Muscle of arm (tissue), 12 donors: Measurements from ENCODE around the gene C20orf202. TPM values are rescaled to one million over a fixed set of nuclear protein-coding genes. Genes with fewer than 3 reads are reported as not detected.

ENCODE experiments used
- DNase-seq: peaks from one replicate; pipeline ENCODE4 v3.0.0-alpha.2; 2013
- polyA plus RNA-seq, 12 donors: library from polyadenylated mRNA; unstranded; fragments of 120-200 nt; gene quantifications; one replicate each; pipeline ENCODE4 v1.2.1, GENCODE V29; 2013; ENCODE audit not compliant: insufficient read length in 12 of 12

C20orf202 gene
- polyA plus RNA-seq, 12 donors: 0.23 to 0.63 (median 0.47) TPM; not detected in 2

DNA sequence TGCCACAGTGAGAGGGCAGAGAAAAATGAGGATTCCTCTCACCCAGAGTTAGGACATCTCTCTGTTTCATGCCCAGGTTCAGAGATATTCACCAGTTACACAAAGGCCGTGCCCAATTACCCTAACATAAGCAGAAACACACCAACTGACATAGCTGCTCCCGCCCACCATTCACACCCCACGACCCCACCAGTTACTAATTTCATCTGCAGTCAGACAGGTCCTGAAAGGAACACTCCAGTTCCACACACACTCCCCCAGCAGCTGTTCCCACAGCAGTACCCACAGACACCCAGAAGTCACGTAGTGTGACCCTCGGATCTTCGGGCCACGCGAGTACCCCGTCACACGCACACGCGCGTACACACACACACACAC, 19.0 kb upstream of the C20orf202 start:
- DNase-seq: no peak

- no peak for DNase-seq
These were observed 18.5 kb upstream of the C20orf202 start, which contains the start of gene TMEM74B for GRCh38 chr20:1184638-1185315. TMEM74B (minus strand) TSS chr20:1184981; CDS start chr20:1183801, 1,180 bp downstream.

DNA sequence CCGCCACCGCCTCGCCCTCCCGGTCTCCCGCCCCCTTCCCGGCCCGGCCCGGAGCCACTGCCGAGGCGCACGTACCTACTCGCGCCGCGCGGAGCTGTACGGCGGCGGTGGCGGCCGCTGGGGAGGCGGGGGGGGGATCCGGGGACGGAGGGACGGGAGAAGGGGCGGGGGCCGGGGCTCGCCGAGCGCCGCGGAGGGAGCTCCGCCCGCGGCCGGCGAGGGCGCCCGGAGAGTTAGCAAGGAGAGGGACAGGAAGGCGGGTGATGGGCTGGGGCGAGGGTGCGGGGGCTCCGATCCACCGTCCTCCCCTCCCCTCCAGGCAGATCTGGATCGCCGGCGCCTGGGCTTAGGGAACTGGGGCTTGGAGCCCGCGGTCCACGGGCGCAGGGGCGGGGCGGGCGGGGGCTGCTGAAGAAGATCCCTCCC, 17.9 kb upstream of the C20orf202 start:
- no peak for DNase-seq

DNA sequence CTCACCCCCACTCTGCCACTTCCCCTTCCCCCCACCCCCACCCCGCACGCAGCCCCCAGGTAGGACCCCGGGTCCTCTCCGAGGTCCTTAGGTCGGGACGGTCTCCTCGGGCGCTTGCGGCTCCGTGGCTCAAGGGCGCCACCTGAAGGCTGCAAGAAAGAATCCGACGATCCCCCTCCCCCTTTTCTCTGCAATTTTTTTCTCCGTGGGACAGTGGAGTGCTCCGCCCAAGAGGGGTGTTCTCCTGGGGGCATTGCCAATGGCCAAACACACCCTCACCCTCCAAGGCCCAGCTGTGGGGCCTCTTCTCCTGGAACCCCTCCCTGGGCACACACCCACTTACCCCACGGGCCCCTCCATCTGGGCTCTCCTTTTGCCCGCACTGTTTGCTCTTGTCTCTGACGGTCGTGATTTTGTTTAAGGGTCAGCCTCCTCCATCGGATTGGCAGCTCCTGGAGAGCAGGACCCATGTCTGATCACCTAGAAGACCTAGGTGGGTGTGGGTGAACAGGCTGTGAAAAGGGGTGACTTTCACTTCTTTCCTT, 17.4 kb upstream of the C20orf202 start:
- DNase-seq: no peak

GRCh38 chr20:1186367-1186991, 16.8 kb upstream of the C20orf202 start:
- no peak for DNase-seq

GRCh38 chr20:1187605-1188171, 15.6 kb upstream of the C20orf202 start:
- no peak for DNase-seq

GRCh38 chr20:1188347-1188746, 14.9 kb upstream of the C20orf202 start:
- DNase-seq: no peak

DNA sequence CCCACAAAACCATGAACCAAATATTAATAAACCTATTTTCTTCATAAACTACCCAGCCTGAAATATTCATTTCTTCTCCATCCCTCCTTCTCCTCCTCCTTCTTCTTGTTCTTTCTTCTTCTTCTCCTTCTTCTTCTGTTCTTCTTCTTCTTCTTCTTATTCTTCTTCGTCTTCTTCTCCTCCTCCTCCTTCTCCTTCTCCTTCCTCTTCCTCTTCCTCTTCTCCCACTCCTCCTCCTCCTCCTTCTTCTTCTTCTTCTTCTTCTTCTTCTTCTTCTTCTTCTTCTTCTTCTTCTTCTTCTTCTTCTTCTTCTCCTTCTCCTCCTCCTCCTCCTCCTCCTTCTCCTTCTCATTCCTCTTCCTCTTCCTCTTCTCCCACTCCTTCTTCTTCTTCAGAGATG, 13.4 kb upstream of the C20orf202 start:
- DNase-seq: no peak

DNA sequence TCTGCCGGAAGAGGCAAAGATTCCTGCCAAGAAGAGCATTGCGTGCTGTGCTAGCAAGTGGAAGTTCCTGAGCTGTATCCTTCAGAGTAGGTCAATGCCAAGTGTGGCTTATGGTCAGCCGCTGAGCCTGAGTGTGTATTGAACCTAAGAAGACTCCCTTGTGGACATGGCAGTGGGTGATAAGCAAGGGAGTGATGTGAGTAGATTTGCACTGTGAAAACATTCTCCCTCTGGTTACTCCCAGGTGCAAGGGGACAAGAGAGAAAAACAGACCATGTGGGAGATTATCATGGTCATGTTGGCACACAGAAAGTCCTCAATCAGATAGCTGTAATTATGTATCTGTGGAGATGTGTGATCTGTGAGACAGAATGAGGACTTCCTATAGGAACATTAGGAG, 12.4 kb upstream of the C20orf202 start:
- no peak for DNase-seq

DNA sequence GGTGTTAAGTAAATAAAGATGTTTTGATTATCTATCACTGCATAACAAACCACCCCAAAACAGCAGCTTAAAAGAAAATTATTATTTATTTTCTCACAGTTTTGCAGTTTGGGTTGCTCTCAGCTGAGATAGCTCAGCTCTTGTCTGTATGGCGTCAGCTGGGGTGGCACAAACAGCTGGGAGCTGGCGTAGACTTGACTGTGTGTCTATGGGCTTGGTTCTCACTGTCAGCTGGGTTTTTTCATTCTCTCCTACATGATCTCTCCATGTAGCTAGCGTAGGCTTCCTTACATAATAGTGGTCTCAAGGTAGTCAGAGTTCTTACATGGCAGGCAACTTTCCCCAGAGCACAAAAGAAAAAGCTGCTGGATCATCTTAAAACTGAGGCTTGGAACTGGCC, 12.0 kb upstream of the C20orf202 start:
- no peak for DNase-seq

DNA sequence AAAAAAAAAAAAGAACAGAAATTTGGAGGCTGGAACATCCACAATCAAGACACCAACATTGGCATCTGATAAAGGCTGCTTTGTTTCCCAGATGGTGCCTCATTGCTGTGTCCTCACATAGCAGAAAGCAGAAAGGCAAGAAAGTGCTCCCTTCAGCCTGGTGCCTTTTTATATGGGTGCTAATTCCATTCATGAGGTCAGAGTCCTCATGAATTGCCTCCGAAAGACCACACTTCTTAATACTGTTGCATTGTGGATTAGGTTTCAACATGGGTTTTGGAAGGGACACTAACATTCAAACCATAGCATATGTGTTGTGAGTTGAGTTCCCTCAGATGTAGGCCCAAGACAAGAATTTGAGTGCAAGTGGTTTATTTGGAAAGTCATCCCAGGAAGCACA, 8.0 kb upstream of the C20orf202 start:
- no peak for DNase-seq

- no peak for DNase-seq
These were observed 6.6 kb upstream of the C20orf202 start for GRCh38 chr20:1196634-1197033.

DNA sequence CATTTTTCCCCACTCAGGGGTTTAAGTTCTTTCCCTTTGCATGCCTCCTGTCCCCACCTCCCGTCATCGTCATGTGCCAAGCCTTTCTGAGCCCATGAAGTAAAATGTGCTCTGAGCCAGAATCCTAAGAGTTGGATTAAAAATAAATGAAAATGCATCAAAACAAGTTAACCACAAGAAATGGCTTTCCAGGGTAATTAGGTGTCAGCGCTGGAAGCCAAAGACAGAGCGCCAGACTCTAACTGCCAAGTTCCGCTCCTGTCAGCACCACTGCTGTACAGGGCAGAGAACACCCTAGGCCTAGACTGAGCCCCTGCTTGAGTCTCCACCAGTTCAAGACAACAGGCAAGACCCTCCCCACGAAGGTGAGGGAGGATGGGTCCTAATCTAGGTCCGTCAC, 5.5 kb upstream of the C20orf202 start:
- DNase-seq: no peak

- no peak for DNase-seq
These were observed 4.5 kb upstream of the C20orf202 start for GRCh38 chr20:1198751-1199150.

DNA sequence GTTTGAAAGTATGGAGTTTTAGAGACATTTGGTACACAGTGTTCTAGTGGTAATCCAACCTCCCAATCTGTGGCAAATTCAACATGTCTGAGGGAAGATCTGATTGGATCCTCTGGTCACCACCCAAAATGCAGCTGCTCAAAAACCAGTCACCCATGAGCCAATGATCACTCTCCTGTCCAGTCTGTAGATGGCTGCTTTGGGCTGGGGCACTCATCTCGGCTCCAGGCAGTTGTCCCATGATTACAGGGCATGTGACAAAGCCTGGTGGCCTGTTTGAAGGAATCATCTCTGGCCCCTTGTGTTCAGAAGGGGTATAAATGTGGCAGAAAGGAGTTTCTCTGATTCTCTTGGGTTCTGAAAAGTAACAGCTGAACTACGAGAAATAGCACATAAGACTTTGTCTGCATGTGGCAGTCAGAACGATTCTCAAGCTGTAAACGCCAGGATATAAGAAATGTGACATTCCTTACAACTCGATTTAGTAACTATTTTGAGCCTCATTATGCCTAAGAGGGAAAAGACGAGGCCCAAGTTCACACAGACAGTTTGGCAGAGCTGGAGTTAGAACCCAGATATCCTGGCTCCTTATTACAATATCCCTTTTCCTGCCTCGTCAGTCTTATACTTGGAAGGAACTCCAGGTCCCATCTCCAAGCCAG, 3.9 kb upstream of the C20orf202 start:
- DNase-seq: no peak

DNA sequence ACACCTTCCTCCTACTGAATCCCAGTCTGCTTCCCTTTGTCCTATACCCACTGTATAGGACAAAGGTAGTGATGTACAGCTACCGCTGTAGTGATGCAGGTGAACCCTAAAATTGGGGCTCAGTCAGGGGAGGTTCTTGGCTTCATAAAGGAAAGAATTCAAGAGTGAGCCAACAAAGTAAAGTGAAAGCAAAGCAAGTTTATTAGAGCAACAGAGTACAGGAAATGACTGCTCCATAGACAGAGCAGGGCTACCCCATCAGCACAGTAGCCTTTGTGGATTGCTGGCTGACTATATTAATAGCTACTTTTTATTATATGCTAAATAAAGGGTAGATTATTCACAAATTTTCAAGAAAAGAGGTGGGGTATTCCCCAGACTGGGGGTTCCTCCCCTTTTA, 3.3 kb upstream of the C20orf202 start:
- no peak for DNase-seq

DNA sequence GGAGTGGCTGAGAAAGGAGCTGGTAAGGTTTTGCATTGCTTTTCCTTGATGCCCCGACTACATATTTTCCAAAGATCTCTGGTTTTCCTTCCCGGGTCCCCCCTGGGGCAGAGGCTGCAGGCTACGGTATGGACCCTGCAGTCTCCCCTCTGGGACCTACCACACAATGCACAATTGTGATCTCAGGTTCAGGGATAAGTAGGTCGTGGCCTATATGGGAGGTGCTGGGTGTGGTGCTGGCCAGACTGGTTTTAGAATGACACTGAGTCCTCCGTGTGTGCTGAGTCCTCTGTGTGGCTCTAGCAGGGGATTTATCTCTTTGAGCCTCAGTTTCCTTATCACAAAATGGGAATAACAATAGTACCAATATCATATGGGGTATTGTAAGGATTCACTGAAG, 376 bp downstream of the C20orf202 start:
- DNase-seq: no peak

DNA sequence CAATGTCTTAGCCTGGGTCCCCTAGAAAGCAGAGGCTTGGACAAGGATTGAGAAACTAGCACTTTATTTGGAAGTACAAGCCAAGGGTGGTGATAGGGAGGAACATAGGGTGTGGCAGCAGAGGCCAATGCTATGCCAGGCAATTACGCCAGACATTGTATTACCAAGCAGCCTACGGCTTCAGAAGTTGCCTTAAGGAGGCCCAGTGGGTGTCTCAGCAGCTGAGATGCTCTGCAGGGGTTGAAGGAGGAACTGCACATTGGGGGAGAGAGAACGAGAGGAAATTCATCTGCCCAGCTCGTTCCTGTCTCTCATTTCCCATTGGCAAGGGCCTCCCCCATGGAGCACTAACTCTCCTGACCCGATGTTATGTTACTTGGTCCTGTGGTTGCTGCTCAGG, 859 bp downstream of the C20orf202 start:
- no peak for DNase-seq

GRCh38 chr20:1204576-1204975, 1.3 kb downstream of the C20orf202 start:
- DNase-seq: no peak

GRCh38 chr20:1205802-1206201, 2.5 kb downstream of the C20orf202 start:
- DNase-seq: no peak

- DNase-seq: no peak
These were observed 3.3 kb downstream of the C20orf202 start for GRCh38 chr20:1206366-1207148.
